ENCODE measurements around the gene CSDE1. TPM values are rescaled to one million over a fixed set of nuclear protein-coding genes. Genes with fewer than 3 reads are reported as not detected.
"Not testable (repeated sequence)": the region's sequence is repeated elsewhere in the genome, so short reads cannot be mapped to it uniquely, and the experiment has no call there.

Gene CSDE1
- total RNA-seq, 2 donors from 2014 or later: 627 to 703 TPM

DNA sequence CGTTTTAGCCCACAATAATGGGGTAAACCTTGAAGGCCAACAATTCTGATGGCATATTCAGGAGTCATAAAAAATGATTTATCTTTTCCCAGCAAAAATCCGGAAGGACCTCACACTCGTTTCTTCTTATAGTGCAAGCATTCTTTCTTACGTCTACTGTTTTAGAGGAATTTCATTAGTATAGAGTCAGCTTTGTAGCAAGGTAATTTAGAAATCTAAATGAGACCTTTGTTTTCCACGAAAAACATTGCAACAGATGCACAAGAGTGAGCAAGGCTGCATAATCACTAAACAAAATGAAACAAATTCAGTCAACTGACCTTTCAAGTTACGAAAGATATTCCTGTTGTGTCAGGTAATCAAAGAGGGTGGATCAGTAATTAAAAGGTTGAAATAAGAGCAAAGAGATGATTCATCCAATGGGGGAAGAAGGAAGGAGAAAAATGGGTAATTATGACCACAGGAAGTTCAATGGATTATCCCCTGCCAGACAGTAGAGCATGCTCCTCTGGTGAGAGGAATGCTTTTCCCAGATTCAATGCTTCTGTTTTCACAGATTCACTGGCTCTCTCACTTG is 560 bp upstream of the CSDE1 start:
- no peaks in the 10 kb centered on the region for H3K9me3 ChIP-seq (ENCODE audit: control insufficient read depth, low read length, poor library complexity, severe bottlenecking)
- peak overlapping the region; percentile 99 for H3K4me3 Mint-ChIP-seq
- no peaks in the 10 kb centered on the region for H3K27me3 Mint-ChIP-seq
- H3K27ac Mint-ChIP-seq: peak overlapping the region; percentile 99
- peaks cover 39% of the 10 kb centered on the region for H3K4me1 Mint-ChIP-seq
- no peak for ATAC-seq
- peaks cover 10% of the 10 kb centered on the region for H3K36me3 Mint-ChIP-seq (ENCODE audit: low read depth)
- DNase-seq: no peak

GRCh38 chr1:114756949-114757454 is 782 bp downstream of the CSDE1 start:
- ATAC-seq (no peak), DNase-seq (no peak)
- H3K9me3 ChIP-seq (ENCODE audit: control insufficient read depth, low read length, poor library complexity, severe bottlenecking): no peaks in the 10 kb centered on the region
- Mint-ChIP-seq H3K27ac (peak overlapping the region; percentile 99), H3K4me3 (peak overlapping the region; percentile 99), H3K4me1 (peaks cover 47% of the 10 kb centered on the region), H3K36me3 (ENCODE audit: low read depth) (peaks cover 10% of the 10 kb centered on the region), H3K27me3 (no peaks in the 10 kb centered on the region)

DNA sequence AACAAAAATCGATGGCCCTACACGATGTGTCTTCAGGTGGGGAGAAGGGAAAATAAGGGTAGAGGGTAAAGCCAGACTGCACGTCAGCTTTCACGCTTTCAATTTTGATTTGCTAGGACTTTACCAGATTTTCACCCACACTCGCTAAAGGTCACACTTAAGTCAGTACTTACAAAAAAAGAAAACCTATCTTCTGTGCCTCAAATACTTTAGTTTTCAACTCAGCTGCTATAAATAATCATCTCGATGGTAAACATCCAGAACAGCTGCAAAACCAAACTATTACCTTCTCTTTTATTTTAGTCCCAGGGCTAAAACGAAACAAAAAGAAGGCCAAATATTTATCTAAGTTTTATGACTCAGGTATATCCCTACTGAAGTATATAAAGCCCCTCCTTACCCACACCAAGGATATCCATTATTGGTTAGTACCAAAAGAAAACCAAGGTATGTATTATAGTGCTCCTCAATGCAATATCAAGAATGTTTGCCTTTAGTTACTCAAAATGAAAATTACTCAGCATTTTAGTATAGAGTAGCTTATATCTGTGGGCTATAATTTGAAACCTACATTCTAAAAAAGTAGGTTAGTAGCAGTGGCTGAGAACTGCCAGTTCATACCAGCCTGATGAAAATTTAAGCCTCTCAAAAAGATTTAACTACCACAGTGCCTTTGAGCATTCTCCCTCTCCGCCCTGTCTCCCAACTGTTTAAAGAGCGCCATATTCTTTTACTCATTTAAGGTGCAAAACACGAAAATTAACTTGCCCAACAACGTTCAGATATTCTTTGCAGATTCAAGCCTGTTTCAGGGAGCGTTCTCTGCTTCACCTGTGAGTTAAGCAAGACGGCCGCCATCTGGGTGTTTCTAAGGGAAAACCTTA is 1.5 kb downstream of the CSDE1 start:
- ATAC-seq: no peak
- no peaks in the 10 kb centered on the region for H3K9me3 ChIP-seq (ENCODE audit: control insufficient read depth, low read length, poor library complexity, severe bottlenecking)

DNA sequence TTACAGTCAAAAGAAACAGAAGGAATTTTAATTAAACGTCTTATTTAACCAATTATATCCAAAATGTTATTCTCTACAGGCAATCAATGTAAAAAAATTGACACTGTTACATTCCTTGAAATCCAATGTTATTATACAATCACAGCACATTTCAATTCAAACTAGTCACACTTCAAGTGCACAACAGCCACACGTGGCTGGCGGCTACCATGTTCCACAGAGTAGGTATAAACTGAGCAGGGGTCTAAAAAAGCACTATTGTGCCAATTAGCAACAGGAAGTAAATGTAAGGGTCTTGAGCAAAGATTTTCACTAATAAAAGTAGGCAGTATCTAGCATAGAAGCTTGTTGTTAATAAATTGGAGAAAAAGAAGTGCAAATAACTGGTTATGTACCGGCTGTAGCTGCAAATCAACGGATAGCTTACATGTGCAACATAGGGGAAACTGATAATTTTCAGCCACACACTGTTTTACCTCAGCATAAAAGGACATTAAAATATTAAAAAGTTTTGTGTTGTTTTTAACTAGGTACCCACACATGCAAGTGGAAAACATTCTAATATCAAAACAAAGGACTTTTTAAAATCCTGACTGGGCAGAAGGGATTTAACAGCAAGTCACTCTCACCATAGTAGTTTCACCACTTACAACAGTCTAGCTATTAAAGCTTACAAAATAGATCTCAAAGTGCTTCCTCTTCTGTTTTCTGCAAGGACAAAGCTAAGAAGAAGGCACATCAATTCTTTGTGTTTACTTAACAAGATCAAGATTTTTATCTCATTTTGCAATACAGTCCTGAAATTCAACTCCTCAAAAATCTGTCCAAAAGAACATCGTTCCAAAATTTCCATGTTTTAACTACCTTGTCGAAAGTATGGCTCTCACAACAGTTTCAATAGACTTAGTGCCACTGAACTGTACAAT is 2.5 kb downstream of the CSDE1 start:
- Mint-ChIP-seq H3K4me1 (peaks cover 61% of the 10 kb centered on the region), H3K4me3 (peak overlapping the region; percentile 99), H3K27me3 (no peaks in the 10 kb centered on the region), H3K36me3 (ENCODE audit: low read depth) (peaks cover 12% of the 10 kb centered on the region), H3K27ac (peak overlapping the region; percentile 99)
- H3K9me3 ChIP-seq (ENCODE audit: control insufficient read depth, low read length, poor library complexity, severe bottlenecking): no peaks in the 10 kb centered on the region
- ATAC-seq (no peak), DNase-seq (no peak)

More for the DNA sequence above, 1.5 kb downstream of the CSDE1 start:
- Mint-ChIP-seq H3K4me3 (peak overlapping the region; percentile 99), H3K36me3 (ENCODE audit: low read depth) (peaks cover 10% of the 10 kb centered on the region), H3K27me3 (no peaks in the 10 kb centered on the region), H3K4me1 (peaks cover 54% of the 10 kb centered on the region), H3K27ac (peak overlapping the region; percentile 99)
- no peak for DNase-seq

GRCh38 chr1:114753702-114754101 is 4.1 kb downstream of the CSDE1 start:
- ATAC-seq; DNase-seq; H3K27me3 Mint-ChIP-seq; H3K9me3 ChIP-seq (ENCODE audit: control insufficient read depth, low read length, poor library complexity, severe bottlenecking): not testable (repeated sequence)
- Mint-ChIP-seq H3K4me1 (peaks cover 74% of the 10 kb centered on the region), H3K36me3 (ENCODE audit: low read depth) (peaks cover 18% of the 10 kb centered on the region), H3K27ac (peak overlapping the region; percentile 56), H3K4me3 (peak overlapping the region; percentile 87)

DNA sequence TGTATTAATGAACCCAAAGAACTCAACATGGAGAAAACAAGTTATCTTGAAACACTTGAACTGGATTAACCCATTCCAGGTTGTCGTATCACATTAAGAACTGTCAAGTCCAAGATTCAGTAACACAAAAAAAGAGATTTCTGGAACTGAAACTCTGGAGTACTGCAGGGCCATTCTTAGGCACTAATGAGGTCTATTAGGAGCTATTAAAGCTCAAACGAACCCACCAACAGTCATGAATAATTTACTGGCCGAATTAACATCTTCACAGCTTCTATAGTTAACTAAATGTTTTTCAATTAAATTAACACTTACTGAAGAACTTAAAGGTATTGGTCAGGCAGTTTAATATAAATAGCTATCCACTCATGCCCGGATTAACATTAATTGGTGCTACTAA is 4.6 kb downstream of the CSDE1 start:
- Mint-ChIP-seq H3K4me3 (peak overlapping the region; percentile 87), H3K36me3 (ENCODE audit: low read depth) (peaks cover 21% of the 10 kb centered on the region), H3K27me3 (no peaks in the 10 kb centered on the region), H3K4me1 (peaks cover 75% of the 10 kb centered on the region), H3K27ac (peak overlapping the region; percentile 56)
- DNase-seq: no peak
- no peaks in the 10 kb centered on the region for H3K9me3 ChIP-seq (ENCODE audit: control insufficient read depth, low read length, poor library complexity, severe bottlenecking)
- ATAC-seq: no peak

DNA sequence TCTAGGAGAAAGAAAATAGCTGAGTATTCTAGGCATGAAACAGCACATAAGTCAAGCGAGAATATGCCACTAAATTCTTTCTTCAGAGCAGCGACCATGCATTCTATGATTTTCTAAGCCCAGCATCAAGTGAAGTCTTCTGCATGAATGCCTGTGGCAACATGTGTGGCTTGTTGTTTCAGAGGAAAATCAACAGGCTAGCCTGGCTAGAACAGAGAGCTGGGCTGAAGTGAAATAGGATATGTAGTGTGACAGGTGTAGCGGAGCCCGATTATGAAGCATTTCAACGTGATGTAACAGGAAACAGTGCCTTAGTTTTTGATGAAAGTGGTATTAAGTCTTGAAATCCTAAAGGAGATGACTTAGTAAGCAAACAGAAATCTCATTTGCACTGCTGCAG is 7.0 kb downstream of the CSDE1 start:
- no peaks in the 10 kb centered on the region for H3K9me3 ChIP-seq (ENCODE audit: control insufficient read depth, low read length, poor library complexity, severe bottlenecking)
- Mint-ChIP-seq H3K4me3 (peak overlapping the region; percentile 83), H3K4me1 (peaks cover 75% of the 10 kb centered on the region), H3K27ac (peak overlapping the region; percentile 75), H3K36me3 (ENCODE audit: low read depth) (peaks cover 14% of the 10 kb centered on the region), H3K27me3 (no peaks in the 10 kb centered on the region)
- no peak for DNase-seq
- no peak for ATAC-seq

DNA sequence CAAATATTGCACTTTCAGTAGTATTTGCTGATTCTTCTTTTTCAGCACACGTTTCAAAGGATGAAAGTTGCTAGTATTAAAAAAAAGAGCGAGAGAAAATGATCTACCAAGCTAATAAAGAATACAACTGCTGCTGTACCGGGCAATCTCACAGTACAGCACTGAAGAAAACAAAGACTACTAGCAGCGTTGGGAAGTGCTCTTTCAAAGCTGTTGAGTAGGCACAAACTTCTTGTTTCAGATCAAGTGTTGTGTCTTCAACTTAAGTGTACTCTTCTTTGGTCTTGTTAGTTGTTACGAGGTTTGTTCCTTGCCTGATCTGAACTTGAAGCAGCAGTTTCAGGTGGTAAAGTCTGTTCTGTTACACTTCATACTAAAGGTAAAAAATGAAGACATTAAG is 7.9 kb downstream of the CSDE1 start:
- H3K9me3 ChIP-seq (ENCODE audit: control insufficient read depth, low read length, poor library complexity, severe bottlenecking): no peaks in the 10 kb centered on the region
- H3K4me3 Mint-ChIP-seq: peak overlapping the region; percentile 77
- H3K27ac Mint-ChIP-seq: peak overlapping the region; percentile 82
- H3K4me1 Mint-ChIP-seq: peaks cover 71% of the 10 kb centered on the region
- H3K27me3 Mint-ChIP-seq: no peaks in the 10 kb centered on the region
- ATAC-seq: no peak
- DNase-seq: no peak
- peaks cover 14% of the 10 kb centered on the region for H3K36me3 Mint-ChIP-seq (ENCODE audit: low read depth)

GRCh38 chr1:114746450-114747121 is 11.2 kb downstream of the CSDE1 start:
- Mint-ChIP-seq H3K4me1 (peaks cover 62% of the 10 kb centered on the region), H3K4me3 (peak overlapping the region; percentile 63), H3K27ac (peak overlapping the region; percentile 82), H3K27me3 (no peaks in the 10 kb centered on the region), H3K36me3 (ENCODE audit: low read depth) (peaks cover 14% of the 10 kb centered on the region)
- ATAC-seq (peak; percentile 22), DNase-seq (no peak)
- no peaks in the 10 kb centered on the region for H3K9me3 ChIP-seq (ENCODE audit: control insufficient read depth, low read length, poor library complexity, severe bottlenecking)

- DNase-seq: no peak
- H3K27ac Mint-ChIP-seq: peak overlapping the region; percentile 82
- ATAC-seq: peak; percentile 30
- H3K9me3 ChIP-seq (ENCODE audit: control insufficient read depth, low read length, poor library complexity, severe bottlenecking): no peaks in the 10 kb centered on the region
- peaks cover 15% of the 10 kb centered on the region for H3K36me3 Mint-ChIP-seq (ENCODE audit: low read depth)
- no peak overlapping the region for H3K4me3 Mint-ChIP-seq
- no peaks in the 10 kb centered on the region for H3K27me3 Mint-ChIP-seq
- peaks cover 57% of the 10 kb centered on the region for H3K4me1 Mint-ChIP-seq
These were observed 12.5 kb downstream of the CSDE1 start for GRCh38 chr1:114745291-114745690.

DNA sequence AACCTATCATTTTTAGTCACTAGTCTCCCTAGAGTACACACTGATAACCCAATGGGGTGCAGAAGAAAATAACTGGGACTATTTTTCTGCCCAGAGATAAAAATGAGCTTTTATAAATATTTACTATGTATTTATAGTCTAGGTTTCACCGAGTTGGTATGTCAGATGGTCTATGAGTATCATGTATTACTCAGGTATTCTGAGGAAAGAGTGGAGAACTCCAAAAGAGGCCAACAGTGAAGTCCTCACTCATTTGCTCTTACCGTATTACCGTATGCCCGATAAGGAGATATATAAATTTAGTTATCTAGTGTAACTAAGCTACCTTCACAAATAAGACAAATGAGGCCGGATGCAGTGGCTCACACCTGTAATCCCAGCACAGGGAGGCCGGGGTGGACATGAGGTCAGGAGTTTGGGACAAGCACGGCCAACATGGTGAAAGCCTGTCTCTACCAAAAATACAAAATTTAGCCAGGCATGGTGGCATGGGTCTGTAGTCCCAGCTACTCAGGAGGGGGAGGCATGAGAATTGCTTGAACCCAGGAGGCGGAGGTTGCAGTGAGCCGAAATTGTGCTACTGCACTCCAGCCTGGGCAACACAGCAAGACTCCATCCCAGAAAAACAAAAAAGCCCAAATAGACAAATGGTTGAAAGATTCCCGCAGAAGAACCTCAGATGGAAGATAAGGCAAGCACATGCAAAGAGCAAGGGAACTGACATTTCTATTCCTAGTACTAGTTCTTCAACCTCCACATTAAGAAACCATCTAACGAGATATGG is 15.6 kb downstream of the CSDE1 start:
- Mint-ChIP-seq H3K27ac (peak overlapping the region; percentile 90), H3K36me3 (ENCODE audit: low read depth) (peaks cover 3% of the 10 kb centered on the region), H3K27me3 (no peaks in the 10 kb centered on the region), H3K4me1 (peaks cover 36% of the 10 kb centered on the region), H3K4me3 (peak overlapping the region; percentile 72)
- no peaks in the 10 kb centered on the region for H3K9me3 ChIP-seq (ENCODE audit: control insufficient read depth, low read length, poor library complexity, severe bottlenecking)
- DNase-seq (no peak), ATAC-seq (no peak)

GRCh38 chr1:114740331-114740730 is 17.5 kb downstream of the CSDE1 start:
- Mint-ChIP-seq H3K4me1 (peaks cover 32% of the 10 kb centered on the region), H3K36me3 (ENCODE audit: low read depth) (peaks cover 12% of the 10 kb centered on the region), H3K27ac (peak overlapping the region; percentile 90), H3K4me3 (no peak overlapping the region), H3K27me3 (no peaks in the 10 kb centered on the region)
- no peak for DNase-seq
- no peak for ATAC-seq
- no peaks in the 10 kb centered on the region for H3K9me3 ChIP-seq (ENCODE audit: control insufficient read depth, low read length, poor library complexity, severe bottlenecking)
